Thyroid gland (tissue), 4 donors: ENCODE data around the gene N4BP2.

Source experiments
- CTCF ChIP-seq, 6 experiments: fragments of 200-600 bp in 3 of 6; fragments of 450-650 bp in 3 of 6; sonication (generic) in 3 of 6; IDR thresholded peaks; one replicate each; pipeline ENCODE4 v1.5.1; 2016 to 2019; ENCODE audit warnings: antibody characterized with exemption in 6 of 6, mild to moderate bottlenecking in 2 of 6, inconsistent platforms in 1 of 6, moderate library complexity in 1 of 6
- POLR2A ChIP-seq, 2 donors: fragments of 450-650 bp; IDR thresholded peaks; one replicate each; pipeline ENCODE4 v1.6.1; 2017; ENCODE audit warnings: antibody characterized with exemption in 2 of 2, mild to moderate bottlenecking in 2 of 2, moderate library complexity in 1 of 2

- TF ChIP-seq CTCF (IDR thresholded peaks at IDR 0.05) (no peak), POLR2A (IDR thresholded peaks at IDR 0.05) (no peak)
Measured at GRCh38 chr4:40070387-40070786, 13.7 kb downstream of the N4BP2 start.
